NOMO-1 treated with dmso at 0.1 percent for 144 hours (cell line): Measurements from ENCODE around the gene RTN1.

Source experiments
- DNase-seq: peaks from one replicate; lab custom pipeline; 2025; ENCODE audit not compliant: unreplicated experiment; lab: John Stamatoyannopoulos, UW

Gene RTN1

GRCh38 chr14:59852350-59852749 is 18.2 kb downstream of the RTN1 start:
- no peak for DNase-seq

- no peak for DNase-seq
Measured at GRCh38 chr14:59850458-59850857, 20.1 kb downstream of the RTN1 start.

GRCh38 chr14:59849411-59850130 is 21.0 kb downstream of the RTN1 start:
- DNase-seq: peak; percentile 87

- no peak for DNase-seq
Measured at GRCh38 chr14:59848671-59849070, 21.9 kb downstream of the RTN1 start.

GRCh38 chr14:59847711-59848110 is 22.9 kb downstream of the RTN1 start:
- DNase-seq: no peak

- DNase-seq: no peak
Measured at GRCh38 chr14:59846595-59846994, 24.0 kb downstream of the RTN1 start.

GRCh38 chr14:59845245-59845644 is 25.3 kb downstream of the RTN1 start:
- no peak for DNase-seq

GRCh38 chr14:59844186-59844812 is 26.3 kb downstream of the RTN1 start:
- no peak for DNase-seq

GRCh38 chr14:59836116-59836515 is 34.5 kb downstream of the RTN1 start:
- DNase-seq: no peak

- DNase-seq: no peak
Measured at GRCh38 chr14:59832653-59833294, 37.8 kb downstream of the RTN1 start.

- no peak for DNase-seq
Measured at GRCh38 chr14:59831121-59831730, 39.4 kb downstream of the RTN1 start.

- DNase-seq: no peak
Measured at GRCh38 chr14:59830338-59830734, 40.2 kb downstream of the RTN1 start.

- DNase-seq: no peak
Measured at GRCh38 chr14:59829469-59830337, 40.9 kb downstream of the RTN1 start.

GRCh38 chr14:59828276-59828675 is 42.3 kb downstream of the RTN1 start:
- DNase-seq: no peak

- DNase-seq: no peak
Measured at GRCh38 chr14:59827401-59827800, 43.2 kb downstream of the RTN1 start.

GRCh38 chr14:59826150-59826549 is 44.4 kb downstream of the RTN1 start:
- no peak for DNase-seq

- peak; percentile 9 for DNase-seq
Measured at GRCh38 chr14:59823179-59823578, 47.4 kb downstream of the RTN1 start.

GRCh38 chr14:59819446-59820088 is 51.0 kb downstream of the RTN1 start:
- no peak for DNase-seq

- DNase-seq: no peak
Measured at GRCh38 chr14:59816941-59817340, 53.6 kb downstream of the RTN1 start.

- DNase-seq: no peak
Measured at GRCh38 chr14:59814988-59815387, 55.6 kb downstream of the RTN1 start.
